Left renal cortex interstitium (tissue), 4 donors: ENCODE data around the gene LCT. TPM values are rescaled to one million over a fixed set of nuclear protein-coding genes. Genes with fewer than 3 reads are reported as not detected.

Experiments
- DNase-seq, 4 donors: peaks; one replicate each; pipeline ENCODE4 v3.0.0-alpha.2; 2013; ENCODE audit warnings: low read depth in 4 of 4, low spot score in 2 of 4, missing footprints in 1 of 4
- polyA plus RNA-seq, 4 donors: library from polyadenylated mRNA; unstranded; fragments of 120-200 nt; gene quantifications; one replicate each; pipeline ENCODE4 v1.2.1, GENCODE V29; 2013; ENCODE audit not compliant: insufficient read length in 4 of 4

LCT gene
- polyA plus RNA-seq, 4 donors: 0.03 to 0.05 TPM; not detected in 2

- DNase-seq: no peak
Measured at GRCh38 chr2:135744760-135745314, 92.1 kb downstream of the LCT start.

- no peak for DNase-seq
Measured at GRCh38 chr2:135743860-135744259, 93.1 kb downstream of the LCT start.

GRCh38 chr2:135742325-135742757, 94.6 kb downstream of the LCT start:
- peak; percentile 50 to 69 (median 58) for DNase-seq

- DNase-seq: peak; percentile 90 to 95 (median 92)
Measured at GRCh38 chr2:135741395-135742324, 95.3 kb downstream of the LCT start, which contains the start of gene UBXN4. Gene UBXN4 (plus strand): TSS chr2:135741855. CDS start chr2:135741930, 75 bp downstream.

GRCh38 chr2:135741043-135741394, 96.0 kb downstream of the LCT start:
- DNase-seq: no peak

GRCh38 chr2:135740206-135740605, 96.8 kb downstream of the LCT start:
- DNase-seq: no peak

Other genes starting within 250 kb of the LCT start
- gene UBXN4, start 95.3 kb downstream of the LCT start, polyA plus RNA-seq: 100 to 1,000 TPM; 128 to 168 (median 152) TPM
- gene MCM6, start 39.3 kb upstream of the LCT start, polyA plus RNA-seq: 10 to 100 TPM; 58.9 to 66.8 (median 61.3) TPM
- gene DARS1, start 148.4 kb upstream of the LCT start, polyA plus RNA-seq: 100 to 1,000 TPM; 124 to 145 (median 127) TPM